ENCODE measurements around the gene PSMA7.

The PSMA7 gene

DNA sequence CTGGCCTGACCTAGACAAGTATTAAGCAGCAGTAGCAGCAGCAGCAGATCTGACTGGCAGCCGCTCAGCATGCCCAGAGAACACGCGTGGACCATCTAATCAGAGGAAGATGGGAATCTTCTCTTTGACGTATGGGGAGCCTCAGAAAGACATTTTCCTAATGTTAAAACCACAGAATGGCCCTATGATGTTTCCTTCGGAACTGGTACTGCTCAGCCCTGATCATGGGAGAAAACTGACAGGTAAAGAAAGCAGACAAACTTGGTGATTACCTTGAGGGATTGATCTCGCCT lies 6.2 kb downstream of the PSMA7 start:
- Histone ChIP-seq H3K4me1 (ENCODE audit: control insufficient read depth, insufficient read depth, low read length) (peaks cover 9% of the 10 kb centered on the region), H3K9me3 (ENCODE audit: control insufficient read depth, low read length) (no peaks in the 10 kb centered on the region), H3K36me3 (ENCODE audit: control insufficient read depth, insufficient read depth, low read length) (peaks cover 57% of the 10 kb centered on the region), H3K4me3 (ENCODE audit: insufficient read depth, low read depth, low read length) (no peak overlapping the region), H3K27ac (ENCODE audit: insufficient read depth, low read depth, low read length, poor library complexity, severe bottlenecking) (no peak overlapping the region), H3K27me3 (ENCODE audit: control insufficient read depth, insufficient read depth, low read length, poor library complexity, severe bottlenecking) (no peaks in the 10 kb centered on the region)
- WGBS, 2 experiments = 90 to 94% methylated on average over 6 of the region's 6 CpGs

DNA sequence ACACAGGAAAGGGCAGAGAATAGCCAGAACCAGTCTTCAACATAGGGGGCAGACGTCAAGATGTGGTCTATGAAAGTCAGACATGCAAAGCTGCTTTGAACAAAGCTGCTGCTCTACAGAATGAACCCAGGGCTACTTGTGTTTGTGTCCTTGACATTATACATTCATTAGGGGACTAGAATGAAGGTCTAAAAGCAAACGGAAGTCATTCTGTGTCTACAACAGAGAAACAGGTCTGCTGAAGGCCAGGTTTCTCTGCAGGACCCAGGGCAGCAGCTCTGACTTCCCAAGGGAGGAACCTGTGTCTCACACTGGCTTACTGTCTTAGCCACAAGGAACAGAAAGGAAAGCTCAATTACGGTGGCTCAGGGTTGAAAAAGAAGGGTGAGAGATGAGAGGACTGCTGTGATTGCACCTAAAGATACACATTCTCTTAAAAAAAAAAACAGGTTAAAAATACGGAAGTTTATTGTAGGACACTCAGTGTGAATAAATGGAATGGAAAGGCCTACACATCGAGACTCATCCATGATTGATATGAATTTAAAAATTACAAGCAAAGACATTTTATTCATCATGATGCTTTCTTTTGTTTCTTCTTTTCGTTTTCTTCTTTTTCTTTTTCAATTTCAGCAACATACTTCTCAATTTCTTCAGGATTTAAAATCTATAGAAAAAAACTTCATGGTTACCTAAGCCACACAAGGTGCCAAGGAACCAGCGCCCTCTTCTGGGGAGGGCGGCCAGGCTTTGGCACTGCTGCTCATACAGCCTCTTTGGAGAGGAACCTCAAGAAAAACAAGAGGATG lies 6.7 kb downstream of the PSMA7 start:
- H3K27me3 ChIP-seq (ENCODE audit: control insufficient read depth, insufficient read depth, low read length, poor library complexity, severe bottlenecking) = no peaks in the 10 kb centered on the region
- H3K36me3 ChIP-seq (ENCODE audit: control insufficient read depth, insufficient read depth, low read length) = peaks cover 59% of the 10 kb centered on the region
- H3K27ac ChIP-seq (ENCODE audit: insufficient read depth, low read depth, low read length, poor library complexity, severe bottlenecking) = no peak overlapping the region
- WGBS, 2 experiments = 74 to 75% methylated on average over 8 of the region's 8 CpGs
- H3K4me3 ChIP-seq (ENCODE audit: insufficient read depth, low read depth, low read length) = no peak overlapping the region
- H3K9me3 ChIP-seq (ENCODE audit: control insufficient read depth, low read length) = no peaks in the 10 kb centered on the region
- peaks cover 4% of the 10 kb centered on the region for H3K4me1 ChIP-seq (ENCODE audit: control insufficient read depth, insufficient read depth, low read length)

DNA sequence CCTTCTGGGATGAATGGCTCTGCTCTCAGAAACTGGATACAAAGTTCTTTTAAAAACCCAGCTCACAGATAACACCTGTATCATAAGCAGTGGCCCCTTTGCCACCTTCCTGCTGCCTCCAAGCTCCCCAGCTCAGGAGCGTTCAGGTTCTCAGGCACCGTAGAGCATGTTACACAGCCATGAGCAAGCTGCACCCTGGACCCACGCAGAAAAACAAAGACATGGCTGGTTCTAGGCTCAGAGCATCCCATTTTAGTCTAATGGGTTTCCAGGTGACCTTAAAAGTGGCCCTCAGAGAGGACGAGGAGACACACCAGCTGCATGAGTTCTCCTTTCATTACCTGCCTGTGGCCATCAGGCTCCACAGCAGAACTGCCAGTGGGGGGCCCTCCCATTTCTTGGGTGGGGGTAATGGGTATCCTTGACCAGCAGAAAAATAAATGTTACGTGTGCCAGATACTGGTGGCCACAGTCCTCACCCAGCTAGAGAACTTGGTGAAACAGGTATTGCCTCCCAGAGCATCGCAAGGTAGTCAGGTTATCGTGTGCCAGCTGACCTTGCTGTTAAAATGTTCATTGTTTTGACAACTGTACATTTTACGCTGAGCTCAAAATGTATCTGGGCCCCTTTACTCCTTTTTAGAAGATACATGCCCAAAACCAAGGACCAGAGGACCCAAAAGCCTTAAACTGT lies 7.5 kb downstream of the PSMA7 start:
- WGBS, 2 experiments = 95% methylated on average over 8 of the region's 8 CpGs
- H3K27me3 ChIP-seq (ENCODE audit: control insufficient read depth, insufficient read depth, low read length, poor library complexity, severe bottlenecking) = no peaks in the 10 kb centered on the region
- H3K9me3 ChIP-seq (ENCODE audit: control insufficient read depth, low read length) = no peaks in the 10 kb centered on the region
- no peaks in the 10 kb centered on the region for H3K4me1 ChIP-seq (ENCODE audit: control insufficient read depth, insufficient read depth, low read length)
- peaks cover 67% of the 10 kb centered on the region for H3K36me3 ChIP-seq (ENCODE audit: control insufficient read depth, insufficient read depth, low read length)
- H3K27ac ChIP-seq (ENCODE audit: insufficient read depth, low read depth, low read length, poor library complexity, severe bottlenecking) = no peak overlapping the region
- H3K4me3 ChIP-seq (ENCODE audit: insufficient read depth, low read depth, low read length) = no peak overlapping the region

DNA sequence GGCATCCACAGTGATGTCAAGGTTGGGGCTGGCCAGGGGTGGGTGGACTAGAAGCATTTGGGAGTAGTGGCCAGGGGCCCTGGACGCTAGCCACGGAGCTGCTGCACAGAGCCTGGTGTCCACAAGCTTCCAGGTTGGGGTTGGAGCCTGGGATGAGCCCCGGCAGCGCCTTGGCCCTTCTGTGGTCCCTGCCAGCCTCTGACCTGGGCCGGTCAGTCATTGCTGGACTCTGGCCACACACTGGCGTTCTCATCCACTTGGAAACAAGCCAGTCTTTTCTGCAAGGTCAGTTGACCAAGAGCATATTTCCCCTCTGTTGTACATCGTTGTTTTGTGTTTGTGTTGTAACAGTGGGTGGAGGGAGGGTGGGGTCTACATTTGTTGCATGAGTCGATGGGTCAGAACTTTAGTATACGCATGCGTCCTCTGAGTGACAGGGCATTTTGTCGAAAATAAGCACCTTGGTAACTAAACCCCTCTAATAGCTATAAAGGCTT lies 8.4 kb downstream of the PSMA7 start:
- Histone ChIP-seq H3K9me3 (ENCODE audit: control insufficient read depth, low read length) (no peaks in the 10 kb centered on the region), H3K36me3 (ENCODE audit: control insufficient read depth, insufficient read depth, low read length) (peaks cover 74% of the 10 kb centered on the region), H3K4me1 (ENCODE audit: control insufficient read depth, insufficient read depth, low read length) (no peaks in the 10 kb centered on the region), H3K27ac (ENCODE audit: insufficient read depth, low read depth, low read length, poor library complexity, severe bottlenecking) (no peak overlapping the region), H3K27me3 (ENCODE audit: control insufficient read depth, insufficient read depth, low read length, poor library complexity, severe bottlenecking) (no peaks in the 10 kb centered on the region), H3K4me3 (ENCODE audit: insufficient read depth, low read depth, low read length) (no peak overlapping the region)
- 95 to 97% methylated on average over 11 of the region's 11 CpGs for WGBS, 2 experiments

DNA sequence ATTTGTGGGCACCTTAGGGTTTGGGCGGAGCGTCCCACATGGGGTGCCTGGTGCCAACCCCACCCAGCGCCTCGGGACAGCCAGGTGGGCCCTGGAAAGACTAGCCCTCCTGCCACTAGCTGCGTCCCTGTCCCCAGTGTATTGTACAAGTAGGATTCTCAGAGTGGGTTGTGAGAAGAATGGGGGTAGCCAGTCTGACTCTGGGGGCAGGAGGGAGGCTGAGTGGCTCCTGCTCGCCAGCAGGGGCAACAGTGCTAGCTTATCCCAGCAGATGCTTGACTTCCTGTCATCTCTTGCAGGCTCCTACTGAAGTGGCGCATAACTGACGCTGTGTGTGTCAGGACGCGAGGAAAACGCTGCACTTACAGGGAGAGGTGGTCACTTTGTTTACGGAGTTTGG lies 9.3 kb downstream of the PSMA7 start:
- H3K27me3 ChIP-seq (ENCODE audit: control insufficient read depth, insufficient read depth, low read length, poor library complexity, severe bottlenecking) = no peaks in the 10 kb centered on the region
- no peak overlapping the region for H3K4me3 ChIP-seq (ENCODE audit: insufficient read depth, low read depth, low read length)
- 91 to 95% methylated on average over 12 of the region's 12 CpGs for WGBS, 2 experiments
- no peaks in the 10 kb centered on the region for H3K4me1 ChIP-seq (ENCODE audit: control insufficient read depth, insufficient read depth, low read length)
- peaks cover 71% of the 10 kb centered on the region for H3K36me3 ChIP-seq (ENCODE audit: control insufficient read depth, insufficient read depth, low read length)
- no peaks in the 10 kb centered on the region for H3K9me3 ChIP-seq (ENCODE audit: control insufficient read depth, low read length)
- H3K27ac ChIP-seq (ENCODE audit: insufficient read depth, low read depth, low read length, poor library complexity, severe bottlenecking) = no peak overlapping the region

DNA sequence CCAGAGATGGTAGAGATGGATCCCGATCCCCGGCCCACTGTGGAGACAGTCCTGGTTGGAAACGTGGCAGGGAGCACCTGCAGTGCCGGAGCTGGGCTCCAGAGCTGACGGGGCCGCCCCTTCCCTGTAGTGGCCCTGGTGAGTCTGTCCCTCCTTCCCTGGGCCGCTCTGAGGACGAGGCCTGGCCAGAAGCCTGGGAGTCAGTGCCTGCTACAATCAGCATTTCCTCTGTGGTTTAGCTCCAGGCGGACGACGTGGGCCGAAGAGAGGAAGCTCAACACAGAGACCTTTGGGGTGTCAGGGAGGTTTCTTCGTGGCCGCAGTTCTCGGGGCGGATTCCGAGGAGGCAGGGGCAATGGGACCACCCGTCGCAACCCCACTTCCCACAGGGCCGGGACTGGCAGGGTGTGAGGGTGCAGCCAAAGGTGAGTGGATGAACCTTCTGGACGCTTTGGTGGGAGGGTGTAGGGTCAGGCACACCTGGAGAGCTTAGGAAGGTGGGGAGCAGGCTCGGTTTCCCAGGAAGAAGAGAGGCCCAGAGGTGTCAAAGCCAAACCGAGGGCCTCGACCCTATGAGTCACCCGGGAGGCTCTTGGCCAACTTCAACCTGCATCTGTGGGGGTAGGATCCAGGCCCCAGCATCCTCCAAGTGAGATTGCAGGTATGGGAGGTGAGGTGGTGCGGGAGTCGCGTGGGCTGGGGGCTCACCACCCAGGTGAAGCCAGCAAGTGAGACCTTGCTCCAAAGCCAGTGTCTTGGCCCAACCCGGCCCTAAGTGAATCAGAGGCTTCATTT lies 9.9 kb downstream of the PSMA7 start:
- no peaks in the 10 kb centered on the region for H3K4me1 ChIP-seq (ENCODE audit: control insufficient read depth, insufficient read depth, low read length)
- H3K9me3 ChIP-seq (ENCODE audit: control insufficient read depth, low read length) = no peaks in the 10 kb centered on the region
- H3K4me3 ChIP-seq (ENCODE audit: insufficient read depth, low read depth, low read length) = no peak overlapping the region
- peaks cover 71% of the 10 kb centered on the region for H3K36me3 ChIP-seq (ENCODE audit: control insufficient read depth, insufficient read depth, low read length)
- H3K27ac ChIP-seq (ENCODE audit: insufficient read depth, low read depth, low read length, poor library complexity, severe bottlenecking) = no peak overlapping the region
- no peaks in the 10 kb centered on the region for H3K27me3 ChIP-seq (ENCODE audit: control insufficient read depth, insufficient read depth, low read length, poor library complexity, severe bottlenecking)
- 91 to 94% methylated on average over 29 of the region's 29 CpGs for WGBS, 2 experiments

DNA sequence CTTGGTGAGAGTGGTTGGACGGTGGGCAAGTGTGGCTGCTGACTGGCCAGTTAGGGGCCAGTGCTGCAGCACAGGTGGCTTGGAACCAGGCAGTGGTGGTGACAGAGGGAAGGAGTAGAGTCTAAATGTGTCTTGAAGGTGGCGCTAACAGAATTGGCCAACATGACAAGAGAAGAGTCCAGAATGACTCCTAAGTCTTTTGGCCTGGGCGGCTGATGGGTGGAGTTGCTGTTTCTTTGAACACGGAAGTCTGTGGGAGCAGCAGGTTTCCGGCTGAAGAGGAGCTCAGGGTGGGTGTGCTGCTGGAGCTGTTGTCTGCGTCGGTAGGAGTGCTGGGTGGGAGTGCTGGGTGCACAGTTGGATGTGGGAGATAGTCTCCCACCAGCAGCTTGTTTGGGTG lies 10.8 kb downstream of the PSMA7 start:
- Histone ChIP-seq H3K4me3 (ENCODE audit: insufficient read depth, low read depth, low read length) (no peak overlapping the region), H3K27me3 (ENCODE audit: control insufficient read depth, insufficient read depth, low read length, poor library complexity, severe bottlenecking) (no peaks in the 10 kb centered on the region), H3K27ac (ENCODE audit: insufficient read depth, low read depth, low read length, poor library complexity, severe bottlenecking) (no peak overlapping the region), H3K36me3 (ENCODE audit: control insufficient read depth, insufficient read depth, low read length) (peaks cover 71% of the 10 kb centered on the region), H3K4me1 (ENCODE audit: control insufficient read depth, insufficient read depth, low read length) (no peaks in the 10 kb centered on the region), H3K9me3 (ENCODE audit: control insufficient read depth, low read length) (no peaks in the 10 kb centered on the region)
- WGBS, 2 experiments = 97% methylated on average over 7 of the region's 7 CpGs

DNA sequence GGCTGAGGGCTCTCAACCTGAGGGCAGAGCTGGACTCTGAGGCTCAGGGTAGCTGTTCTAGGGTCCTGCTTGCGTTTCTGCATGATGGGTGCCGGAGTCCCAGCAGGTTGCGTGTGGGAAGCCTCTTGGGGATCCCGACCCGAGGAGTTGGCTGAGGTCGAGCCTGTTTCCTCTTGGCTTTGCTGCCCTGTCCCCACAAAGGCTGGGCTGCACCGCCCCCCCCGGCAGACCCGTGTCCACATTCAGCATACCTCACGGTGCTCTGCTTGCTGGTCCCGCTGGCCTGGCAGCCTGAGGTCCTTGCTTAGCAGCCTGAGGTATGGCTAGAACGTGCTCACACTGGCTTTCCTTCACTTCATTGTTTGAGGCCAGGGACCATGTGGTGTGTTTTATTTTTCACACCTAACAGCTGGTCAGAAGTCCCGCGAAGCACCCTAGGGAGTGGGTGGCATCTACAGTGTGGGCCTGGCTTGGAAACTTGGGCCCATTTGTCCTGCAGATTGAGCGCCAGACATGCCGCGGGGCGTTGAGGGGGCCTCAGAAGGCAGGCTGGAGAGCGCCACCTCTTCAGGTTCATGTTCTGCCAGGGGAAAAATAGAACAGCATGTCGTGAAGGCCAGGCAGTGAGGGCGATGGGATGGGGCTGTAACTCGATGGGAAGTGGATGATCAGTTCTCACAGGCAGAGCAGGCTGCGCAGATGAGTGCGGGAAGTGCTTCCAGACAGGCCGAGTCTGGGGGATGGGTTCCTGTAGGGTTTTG lies 11.5 kb downstream of the PSMA7 start:
- 94 to 95% methylated on average over 25 of the region's 25 CpGs for WGBS, 2 experiments
- H3K36me3 ChIP-seq (ENCODE audit: control insufficient read depth, insufficient read depth, low read length) = peaks cover 73% of the 10 kb centered on the region

DNA sequence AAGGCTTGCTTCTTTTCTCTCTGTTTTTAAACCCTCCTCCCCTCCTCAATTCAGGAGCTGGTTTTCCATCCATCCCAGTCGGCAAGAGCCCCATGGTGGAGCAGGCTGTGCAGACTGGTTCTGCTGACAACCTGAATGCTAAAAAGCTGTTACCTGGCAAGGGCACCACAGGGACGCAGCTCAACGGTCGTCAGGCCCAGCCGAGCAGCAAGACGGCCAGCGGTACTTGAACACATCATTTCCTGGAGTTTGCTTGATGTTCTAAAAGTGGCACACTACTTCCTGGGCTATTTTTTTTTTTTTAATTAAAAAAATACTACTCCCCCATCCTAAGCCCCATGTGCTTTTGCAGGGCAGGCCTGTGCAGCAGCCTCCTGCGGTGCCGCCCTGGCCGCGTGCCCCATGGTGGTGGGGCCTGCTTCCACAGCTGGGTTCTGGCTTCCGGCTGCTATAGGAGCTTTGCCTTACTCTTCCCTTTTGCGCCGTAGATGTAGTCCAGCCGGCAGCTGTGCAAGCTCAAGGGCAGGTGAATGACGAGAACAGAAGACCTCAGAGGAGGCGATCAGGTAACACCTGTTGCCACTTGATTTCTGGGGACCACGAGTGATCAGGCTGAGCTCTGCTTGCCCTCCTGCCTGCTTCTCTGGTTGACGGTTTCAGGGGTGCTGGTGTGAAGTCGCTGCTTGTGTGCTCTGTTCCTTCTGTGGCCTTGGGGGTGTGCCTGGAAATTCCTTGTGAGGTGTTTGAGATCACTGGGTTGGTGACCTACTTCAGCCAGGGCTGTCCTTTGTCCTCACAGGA lies 13.3 kb downstream of the PSMA7 start:
- Histone ChIP-seq H3K27me3 (ENCODE audit: control insufficient read depth, insufficient read depth, low read length, poor library complexity, severe bottlenecking) (no peaks in the 10 kb centered on the region), H3K4me3 (ENCODE audit: insufficient read depth, low read depth, low read length) (no peak overlapping the region), H3K36me3 (ENCODE audit: control insufficient read depth, insufficient read depth, low read length) (peaks cover 71% of the 10 kb centered on the region), H3K27ac (ENCODE audit: insufficient read depth, low read depth, low read length, poor library complexity, severe bottlenecking) (no peak overlapping the region), H3K9me3 (ENCODE audit: control insufficient read depth, low read length) (no peaks in the 10 kb centered on the region), H3K4me1 (ENCODE audit: control insufficient read depth, insufficient read depth, low read length) (no peaks in the 10 kb centered on the region)
- 95% methylated on average over 20 of the region's 20 CpGs for WGBS, 2 experiments

More for the DNA sequence above, 11.5 kb downstream of the PSMA7 start:
- Histone ChIP-seq H3K9me3 (ENCODE audit: control insufficient read depth, low read length) (no peaks in the 10 kb centered on the region), H3K27ac (ENCODE audit: insufficient read depth, low read depth, low read length, poor library complexity, severe bottlenecking) (no peak overlapping the region), H3K4me1 (ENCODE audit: control insufficient read depth, insufficient read depth, low read length) (no peaks in the 10 kb centered on the region), H3K4me3 (ENCODE audit: insufficient read depth, low read depth, low read length) (no peak overlapping the region), H3K27me3 (ENCODE audit: control insufficient read depth, insufficient read depth, low read length, poor library complexity, severe bottlenecking) (no peaks in the 10 kb centered on the region)

Data from ectodermal cell (in vitro differentiated cells).